H1 (cell line): ENCODE results near the gene TCTN3. TPM values are rescaled to one million over a fixed set of nuclear protein-coding genes. Genes with fewer than 3 reads are reported as not detected.

Source experiments
- CTCF ChIA-PET: fragments of 300-600 bp; sonication (Branson Sonifier 250); formaldehyde crosslinking; loops from one replicate; lab custom pipeline; 2021; ENCODE audit not compliant: partially characterized antibody; lab: Charles Lee
- POLR2A ChIA-PET: fragments of 300-600 bp; sonication (Branson Sonifier 250); formaldehyde crosslinking; loops from one replicate; lab custom pipeline; 2021; ENCODE audit warnings: inconsistent platforms; ENCODE audit not compliant: partially characterized antibody; lab: Charles Lee
- DNase-seq, 2 experiments: peaks; one replicate each; pipeline versions ENCODE4 v3.0.0 to v3.0.0-alpha.2; 2010 to 2022; ENCODE audit warnings: low spot score in 2 of 2, low read depth in 1 of 2, mixed read lengths in 1 of 2
- FAIRE-seq: peaks from 2 replicates; lab custom pipeline; 2011; peaks lifted over from hg19 to GRCh38; lab: Jason Lieb, UNC
- H2AFZ ChIP-seq: 2 replicates; pipeline ENCODE4 v1.8.1; 2012; ENCODE audit warnings: low read length, inconsistent platforms
- H2AK5ac ChIP-seq: 2 replicates; pipeline ENCODE4 v1.6.1; 2013; ENCODE audit warnings: low read depth, low read length
- H2BK120ac ChIP-seq: replicated peaks from 2 replicates; pipeline ENCODE3; 2013; ENCODE audit warnings: low read depth, low read length, inconsistent platforms
- H2BK12ac ChIP-seq: 2 replicates; pipeline ENCODE4 v1.6.1; 2013; ENCODE audit warnings: low read depth, low read length
- H2BK15ac ChIP-seq: 2 replicates; pipeline ENCODE4 v1.6.1; 2013; ENCODE audit warnings: low read length
- H2BK20ac ChIP-seq: 2 replicates; pipeline ENCODE4 v1.6.1; 2013; ENCODE audit warnings: low read length
- H2BK5ac ChIP-seq: 2 replicates; pipeline ENCODE4 v1.6.1; 2013; ENCODE audit warnings: low read depth, low read length
- H3K14ac ChIP-seq: 2 replicates; pipeline ENCODE4 v1.6.1; 2013; ENCODE audit warnings: inconsistent platforms; ENCODE audit not compliant: insufficient read length
- H3K18ac ChIP-seq: 2 replicates; pipeline ENCODE4 v1.6.1; 2013; ENCODE audit warnings: low read length; ENCODE audit errors: extremely low read depth
- H3K23ac ChIP-seq: 2 replicates; pipeline ENCODE4 v1.6.1; 2013; ENCODE audit warnings: inconsistent platforms; ENCODE audit not compliant: insufficient read length
- H3K23me2 ChIP-seq: 2 replicates; pipeline ENCODE4 v1.6.1; 2013; ENCODE audit warnings: low read depth, low read length
- H3K27ac ChIP-seq: 2 replicates; pipeline ENCODE4 v1.6.1; 2011; ENCODE audit warnings: low read depth, low read length, inconsistent platforms
- H3K27me3 ChIP-seq, 4 experiments: replicated peaks in 1 of 4; 1 replicate in 1 of 4; 2 replicates in 3 of 4; pipeline versions ENCODE4 v1.6.1 to v1.8.1; 2011 to 2013; ENCODE audit warnings: low read length in 3 of 4, mild to moderate bottlenecking in 3 of 4, inconsistent platforms in 2 of 4, mixed read lengths in 2 of 4, moderate library complexity in 1 of 4; ENCODE audit not compliant: control insufficient read depth in 3 of 4, insufficient read depth in 3 of 4; ENCODE audit errors: extremely low read depth in 1 of 4
- H3K36me3 ChIP-seq, 4 experiments: 2 replicates each; pipeline versions ENCODE4 v1.6.1 to v1.8.1; 2011 to 2013; ENCODE audit warnings: mild to moderate bottlenecking in 4 of 4, low read length in 3 of 4, moderate library complexity in 2 of 4, control low read depth in 1 of 4, inconsistent platforms in 1 of 4; ENCODE audit not compliant: insufficient read depth in 4 of 4, control insufficient read depth in 2 of 4
- H3K4ac ChIP-seq: replicated peaks from 2 replicates; pipeline ENCODE3; 2013; ENCODE audit warnings: low read length, low read depth, mixed read lengths, inconsistent platforms; ENCODE audit not compliant: insufficient read length
- H3K4me1 ChIP-seq, 4 experiments: replicated peaks in 1 of 4; 1 replicate in 1 of 4; 2 replicates in 3 of 4; pipeline versions ENCODE4 v1.6.1 to v1.8.1; 2011 to 2013; ENCODE audit warnings: low read length in 3 of 4, inconsistent platforms in 2 of 4, mixed read lengths in 1 of 4; ENCODE audit not compliant: insufficient read depth in 4 of 4, control insufficient read depth in 3 of 4
- H3K4me2 ChIP-seq, 2 experiments: 2 replicates each; pipeline versions ENCODE4 v1.6.1 to v1.8.1; 2011 to 2013; ENCODE audit warnings: low read depth in 2 of 2, low read length in 2 of 2, control low read depth in 1 of 2, inconsistent platforms in 1 of 2, mild to moderate bottlenecking in 1 of 2; ENCODE audit not compliant: insufficient read depth in 1 of 2
- H3K4me3 ChIP-seq, 4 experiments: fragments of 200-600, 300-600 bp in 1 of 4; sonication (generic), shearing (Covaris generic), sonication (Bioruptor Twin) in 1 of 4; 2 replicates each; pipeline versions ENCODE4 v1.5.1 to v1.8.1; 2011 to 2016; ENCODE audit warnings: low read length in 4 of 4, low read depth in 3 of 4, control low read depth in 2 of 4, inconsistent platforms in 2 of 4, mild to moderate bottlenecking in 2 of 4, mixed read lengths in 1 of 4, moderate library complexity in 1 of 4; ENCODE audit not compliant: insufficient read depth in 2 of 4; ENCODE audit errors: extremely low read depth in 1 of 4
- H3K56ac ChIP-seq: replicated peaks from 2 replicates; pipeline ENCODE3; 2013; ENCODE audit warnings: low read depth, mild to moderate bottlenecking, mixed read lengths, low read length, inconsistent platforms; ENCODE audit not compliant: insufficient read length
- H3K79me1 ChIP-seq: 2 replicates; pipeline ENCODE4 v1.6.1; 2013; ENCODE audit warnings: low read depth, low read length, control low read depth
- H3K79me2 ChIP-seq, 2 experiments: 2 replicates each; pipeline versions ENCODE4 v1.6.1 to v1.8.1; 2012 to 2013; ENCODE audit warnings: low read length in 2 of 2, mild to moderate bottlenecking in 2 of 2, inconsistent platforms in 1 of 2; ENCODE audit not compliant: insufficient read depth in 2 of 2, control insufficient read depth in 1 of 2
- H3K9ac ChIP-seq, 4 experiments: replicated peaks in 1 of 4; 1 replicate in 1 of 4; 2 replicates in 3 of 4; pipeline versions ENCODE4 v1.6.1 to v1.8.1; 2011 to 2013; ENCODE audit warnings: low read depth in 3 of 4, low read length in 3 of 4, control low read depth in 2 of 4, mild to moderate bottlenecking in 2 of 4, moderate library complexity in 2 of 4, inconsistent platforms in 1 of 4; ENCODE audit errors: extremely low read depth in 1 of 4
- H3K9me3 ChIP-seq, 2 experiments: 2 replicates each; pipeline versions ENCODE4 v1.6.1 to v1.8.1; 2012 to 2013; ENCODE audit warnings: mild to moderate bottlenecking in 2 of 2, moderate library complexity in 2 of 2, control low read depth in 1 of 2, inconsistent platforms in 1 of 2, low read depth in 1 of 2, low read length in 1 of 2, mixed read lengths in 1 of 2; ENCODE audit not compliant: insufficient read depth in 2 of 2
- H4K20me1 ChIP-seq, 2 experiments: replicated peaks in 1 of 2; 2 replicates each; pipeline versions ENCODE3 to v1.8.1; 2011 to 2013; ENCODE audit warnings: inconsistent platforms in 2 of 2, low read length in 2 of 2, mild to moderate bottlenecking in 1 of 2; ENCODE audit not compliant: insufficient read depth in 2 of 2, control insufficient read depth in 1 of 2
- H4K5ac ChIP-seq: 2 replicates; pipeline ENCODE4 v1.6.1; 2013; ENCODE audit warnings: low read length, low read depth, mixed read lengths, inconsistent platforms; ENCODE audit not compliant: insufficient read length
- H4K8ac ChIP-seq: 2 replicates; pipeline ENCODE4 v1.8.0; 2013; ENCODE audit warnings: mild to moderate bottlenecking, moderate library complexity, low read length, inconsistent platforms; ENCODE audit not compliant: insufficient read depth; ENCODE audit errors: extremely low read depth
- H4K91ac ChIP-seq: replicated peaks from 2 replicates; pipeline ENCODE3; 2013; ENCODE audit warnings: low read length, mixed read lengths, inconsistent platforms; ENCODE audit not compliant: insufficient read length
- CEBPB ChIP-seq: IDR thresholded peaks from 2 replicates; pipeline ENCODE4 v1.6.1; 2012; ENCODE audit warnings: low read depth, low read length
- HDAC2 ChIP-seq, 2 experiments: fragments of 300-600 bp in 1 of 2; sonication (generic) in 1 of 2; IDR thresholded peaks; 2 replicates each; pipeline ENCODE4 v1.6.1; 2011 to 2012; ENCODE audit warnings: low read depth in 2 of 2, low read length in 2 of 2, mild to moderate bottlenecking in 2 of 2, moderate library complexity in 2 of 2, borderline replicate concordance in 1 of 2, inconsistent platforms in 1 of 2
- RAD21 ChIP-seq, 2 experiments: IDR thresholded peaks in 1 of 2; conservative IDR thresholded peaks in 1 of 2; 2 replicates each; pipeline ENCODE4 v1.6.1; 2011; ENCODE audit warnings: low read depth in 2 of 2, low read length in 2 of 2, improper control_type of control experiment in 1 of 2, inconsistent platforms in 1 of 2, mild to moderate bottlenecking in 1 of 2, moderate library complexity in 1 of 2
- RBBP5 ChIP-seq: IDR thresholded peaks from 2 replicates; pipeline ENCODE4 v1.7.1; 2012; ENCODE audit warnings: low read depth, mild to moderate bottlenecking, inconsistent platforms, low read length, moderate library complexity, borderline replicate concordance
- WGBS, 2 experiments: shearing (Covaris generic) in 1 of 2; methylation state at CpG; one replicate each; pipeline versions ENCODE4 v1.1.6 to v1.1.7; 2013 to 2015; ENCODE audit warnings: low lambda C conversion rate in 2 of 2, mixed read lengths in 2 of 2, inconsistent platforms in 1 of 2, low coverage in 1 of 2, missing lambda C conversion rate in 1 of 2; ENCODE audit not compliant: insufficient replicate concordance in 2 of 2, insufficient coverage in 1 of 2, insufficient read length in 1 of 2; ENCODE audit errors: extremely low coverage in 1 of 2, missing lambda C conversion rate in 1 of 2; 5-methylcytosine and 5-hydroxymethylcytosine counted together
- polyA plus RNA-seq, 7 experiments: library from polyadenylated mRNA; depleted of rRNA in 3 of 7; stranded (reverse) in 5 of 7; unstranded in 2 of 7; fragments of >200 nt in 5 of 7; fragments of 200-250 nt in 2 of 7; gene quantifications; 1 replicate in 5 of 7; 2 replicates in 1 of 7; 4 replicates in 1 of 7; pipeline versions ENCODE4 v1.2.1 to v1.2.3, GENCODE V29; 2011 to 2013; ENCODE audit warnings: missing spikeins in 2 of 7, mixed read lengths in 2 of 7
- total RNA-seq: library from RNA; stranded (reverse); fragmentation: NEBNext Ultra II Directional; extraction: Animal tissue kit (Norgen Biotek cat#: 25700); gene quantifications from 2 replicates; pipeline ENCODE4 v1.2.1, GENCODE V29; 2021

TCTN3 gene
- total and polyA plus RNA-seq, 2 of the 8 experiments (the other 6 are each of a cell fraction or from before 2014, with no cell fraction given) = 34.7 to 39.8 TPM

- Histone ChIP-seq H3K27me3 (no peaks in the 10 kb centered on the region), H2BK15ac (no peak overlapping the region), H2BK12ac (no peak overlapping the region), H4K5ac (no peak overlapping the region), H3K4me1 (peaks cover 0 to 3% (median 1%) of the 10 kb centered on the region in 4 experiments; a peak in 2 of 7 replicates), H3K4me2 (no peak overlapping the region), H3K14ac (no peak overlapping the region), H3K18ac (no peak overlapping the region), H2BK120ac (no peak overlapping the region), H3K27ac (no peak overlapping the region), H4K20me1 (peaks cover 0 to 2% of the 10 kb centered on the region in 2 experiments), H3K56ac (no peak overlapping the region), H4K8ac (no peak overlapping the region), H3K23me2 (peaks cover 7% of the 10 kb centered on the region), H2AK5ac (no peak overlapping the region), H3K79me1 (peaks cover 2% of the 10 kb centered on the region; the same call in 1 of the 2 replicates), H3K79me2 (peaks cover 0 to 21% of the 10 kb centered on the region in 2 experiments; a peak in 2 of 4 replicates), H2AFZ (no peak overlapping the region), H3K4me3 (no peak overlapping the region), H3K9ac (no peak overlapping the region), H3K36me3 (peaks cover 8 to 59% (median 36%) of the 10 kb centered on the region in 4 experiments), H3K4ac (no peak overlapping the region), H3K23ac (no peak overlapping the region), H4K91ac (no peak overlapping the region), H3K9me3 (no peaks in the 10 kb centered on the region), H2BK5ac (no peak overlapping the region), H2BK20ac (no peak overlapping the region)
- TF ChIP-seq HDAC2 (IDR thresholded peaks at IDR 0.05; ENCODE audit: borderline replicate concordance in 1 of 2, low read depth in 2 of 2, low read length in 2 of 2) = no peak
- no peak for TF ChIP-seq CEBPB
- TF ChIP-seq RAD21 (IDR thresholded peaks at IDR 0.05 in 1 of 2, conservative IDR thresholded peaks at IDR 0.05 in 1 of 2; ENCODE audit: low read depth in 2 of 2, low read length in 2 of 2) = peak in 1 of 2 experiments; percentile 15; a peak in 1 of 4 replicates
- no peak for TF ChIP-seq RBBP5
- no peak for FAIRE-seq
- 98% methylated on average over 2 of the region's 2 CpGs; no CpG with 5 or more reads in 1 of the 2 experiments for WGBS, 2 experiments
- POLR2A ChIA-PET = interaction anchor here (0.6 to 1.5 kb wide), 4 partner anchors 14 to 224 kb away, joined by 3 to 4 read pairs (median 3); no protein-coding TSS in a partner anchor
- CTCF ChIA-PET = interaction anchor here (0.6 to 3.2 kb wide), 7 partner anchors 9 to 1421 kb away, joined by 3 to 12 read pairs (median 4); no protein-coding TSS in a partner anchor
- DNase-seq = no peak
Observed at GRCh38 chr10:95688648-95689047, 5.1 kb downstream of the TCTN3 start.
